HG02759 (cell line): ENCODE results near the gene LHFPL6.

Experiments
- ATAC-seq: cut with Tn5 transposase; IDR thresholded peaks from one replicate; pipeline ENCODE4 v1.9.1; 2021; ENCODE audit warnings: mild to moderate bottlenecking, moderate library complexity; ENCODE audit not compliant: unreplicated experiment

LHFPL6 gene

DNA sequence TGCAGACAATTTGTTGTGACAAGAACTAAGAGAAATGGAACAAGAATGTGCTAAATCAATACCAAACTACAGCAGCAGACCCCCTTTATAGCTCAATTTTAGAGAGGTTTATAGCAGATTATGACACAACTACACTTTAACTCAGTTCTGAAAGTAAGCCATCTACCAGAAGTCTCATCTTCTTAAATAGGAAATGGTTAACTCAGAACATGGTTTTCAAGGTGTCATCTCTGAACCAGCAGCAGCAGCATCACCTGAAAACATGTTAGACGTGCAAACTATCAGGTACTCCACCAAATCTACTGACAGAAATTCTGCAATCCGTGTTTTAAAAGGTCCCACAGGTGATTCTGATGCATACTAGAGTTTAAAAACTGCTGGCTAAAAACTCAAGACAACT lies 6.8 kb downstream of the LHFPL6 start:
- no peak for ATAC-seq

DNA sequence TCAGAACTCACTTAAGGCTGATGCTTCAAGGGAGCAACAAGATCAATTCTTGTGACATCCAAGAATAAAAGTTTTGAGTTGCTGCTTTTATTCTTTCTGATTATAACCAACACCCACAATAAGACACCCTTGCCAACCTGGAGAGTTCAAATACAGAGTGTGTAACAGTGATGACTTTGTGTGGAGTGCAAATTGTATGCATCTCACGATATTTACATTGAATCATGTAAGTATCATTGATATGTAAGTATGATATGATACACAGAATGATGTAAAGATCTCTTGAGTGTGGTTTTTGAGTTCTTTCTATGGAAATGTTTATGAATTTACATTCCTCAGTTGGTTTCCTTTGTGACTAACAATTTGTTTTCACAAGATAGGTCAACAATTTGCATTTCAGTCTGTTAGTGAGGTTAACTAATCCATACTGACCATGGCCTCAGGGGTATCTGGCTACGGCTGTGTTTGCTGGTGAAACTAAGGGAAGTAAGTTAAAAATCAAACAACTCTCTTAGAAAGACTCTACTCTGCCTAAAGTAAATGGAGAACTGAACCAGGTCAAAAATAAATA lies 12.4 kb downstream of the LHFPL6 start:
- no peak for ATAC-seq

DNA sequence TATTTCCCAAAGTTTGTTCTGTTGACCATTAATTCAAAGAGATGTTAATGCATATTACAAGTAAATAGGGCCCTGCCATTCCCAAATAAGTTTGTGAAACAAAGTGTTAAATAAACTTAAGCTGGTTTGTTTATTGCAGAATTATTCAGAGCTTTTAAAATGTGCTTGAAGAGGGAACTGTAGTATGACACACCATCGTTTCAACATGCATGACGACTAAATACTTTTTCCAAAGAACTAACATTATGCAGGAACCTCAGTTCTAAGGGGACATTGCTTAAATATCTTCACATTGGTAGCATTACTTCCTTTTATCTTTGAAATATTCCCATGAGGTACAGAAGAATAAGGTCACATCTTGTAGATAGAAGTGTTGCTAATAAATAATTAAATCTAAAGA lies 14.6 kb downstream of the LHFPL6 start:
- ATAC-seq, result no peak

DNA sequence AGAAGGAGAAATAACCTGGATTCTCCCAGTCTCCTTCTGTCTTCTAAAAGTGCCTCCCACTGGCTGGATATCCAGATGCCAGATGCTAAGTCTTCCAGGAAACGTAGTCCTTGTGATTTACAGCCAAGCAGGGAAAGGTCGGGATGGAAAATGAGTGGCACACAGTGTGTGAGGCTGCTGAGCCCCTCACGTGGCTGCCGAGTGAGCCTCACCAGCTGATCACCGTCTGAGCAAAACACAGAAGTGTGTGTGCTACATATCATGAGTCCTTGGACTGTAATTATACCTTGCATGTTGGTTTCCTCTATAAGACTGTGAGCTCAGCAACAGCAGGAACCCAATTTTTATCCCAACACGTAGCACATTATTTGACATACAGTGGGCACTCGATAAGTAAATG lies 15.1 kb downstream of the LHFPL6 start:
- ATAC-seq, result no peak

DNA sequence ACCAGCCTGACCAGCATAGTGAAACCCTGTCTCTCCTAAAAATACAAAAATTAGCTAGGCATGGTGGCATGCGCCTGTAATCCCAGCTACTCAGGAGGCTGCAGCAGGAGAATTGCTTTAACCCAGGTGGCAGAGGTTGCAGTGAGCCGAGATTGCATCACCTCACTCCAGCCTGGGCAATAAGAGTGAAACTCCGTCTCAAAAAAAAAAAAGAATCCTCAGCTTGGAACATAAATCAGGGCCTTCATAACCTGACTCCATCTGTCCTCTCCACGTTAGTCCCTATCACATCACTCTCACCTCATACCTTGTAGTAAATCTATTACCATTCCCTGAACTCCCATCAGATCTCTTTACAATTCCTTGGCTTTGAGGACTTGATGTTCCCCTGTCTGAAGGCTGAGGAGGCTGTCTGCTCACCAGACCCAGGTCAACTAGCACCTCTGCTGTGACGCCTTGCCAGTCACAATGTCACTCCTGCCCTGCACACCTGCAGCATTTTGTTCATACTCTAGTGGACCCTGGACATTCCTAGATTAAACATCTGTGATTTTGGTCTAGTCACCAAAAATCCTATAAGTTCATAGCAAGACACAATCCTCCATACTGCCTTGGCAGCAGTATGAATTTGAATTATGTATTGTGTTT lies 15.9 kb downstream of the LHFPL6 start:
- ATAC-seq, result no peak

DNA sequence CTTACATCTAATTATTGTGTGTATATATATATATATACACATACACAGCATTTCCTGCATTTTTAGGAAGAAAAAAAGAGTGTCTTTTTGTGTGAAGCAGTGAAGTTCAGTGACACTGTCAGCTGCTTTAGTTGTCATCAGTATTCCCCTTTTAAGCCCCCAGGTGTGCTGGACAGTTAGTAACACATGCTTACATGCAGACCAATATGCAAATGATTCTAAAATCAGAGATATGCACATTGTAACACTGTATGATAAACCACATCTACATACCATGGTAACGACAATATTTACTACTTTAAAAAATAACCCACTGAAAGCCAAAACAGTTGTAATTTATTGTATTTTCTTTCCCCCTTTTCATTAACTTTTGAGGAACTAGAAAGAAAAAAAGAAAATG lies 16.8 kb downstream of the LHFPL6 start:
- no peak for ATAC-seq

DNA sequence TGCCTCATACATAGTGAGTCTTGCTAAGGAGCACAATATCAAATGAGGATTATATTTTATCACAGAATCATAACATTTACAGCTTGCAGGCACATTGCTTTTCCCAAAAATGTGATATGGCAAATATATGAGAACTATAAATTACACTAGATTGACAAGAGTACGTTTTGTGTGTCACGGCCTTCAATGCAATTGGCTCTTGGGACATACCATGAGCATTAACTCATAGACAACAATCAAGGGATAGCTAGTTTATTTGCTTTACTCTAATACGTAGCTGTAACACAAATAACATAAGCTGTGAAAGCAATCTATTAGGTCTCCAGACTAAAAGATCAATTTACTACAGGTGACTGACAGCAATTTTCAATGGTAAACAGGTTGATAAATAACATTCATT lies 17.8 kb downstream of the LHFPL6 start:
- no peak for ATAC-seq

DNA sequence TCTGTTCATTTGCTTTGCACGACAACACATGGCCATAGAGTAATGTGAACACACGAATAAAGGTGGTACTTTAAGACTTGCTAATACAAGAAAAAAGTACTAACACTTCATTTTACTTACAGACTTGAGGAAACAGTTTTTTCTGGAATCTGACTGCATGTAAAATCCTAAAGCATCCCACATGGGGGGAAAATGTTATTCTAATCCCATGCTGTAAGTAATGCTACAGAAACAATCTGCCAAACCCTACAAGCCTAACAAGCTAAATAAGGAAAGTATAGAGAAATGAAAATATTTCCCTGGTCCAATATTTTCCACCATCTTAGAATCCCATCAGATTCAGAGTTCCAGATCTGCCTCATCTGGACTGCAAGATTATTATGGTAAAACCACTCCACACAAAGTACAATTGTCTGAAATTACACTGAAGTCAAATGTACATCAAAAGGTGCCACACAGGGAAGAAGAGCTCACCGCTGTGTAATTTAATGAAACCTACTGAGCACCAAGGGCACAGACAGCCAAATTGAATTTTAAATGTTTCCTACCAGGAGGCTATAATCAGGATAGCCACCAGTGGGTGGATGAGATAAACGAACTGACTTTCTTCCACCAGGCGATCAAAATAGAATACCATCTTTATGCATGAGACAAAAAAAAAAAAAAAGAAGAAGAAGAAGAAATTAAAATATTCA lies 22.0 kb downstream of the LHFPL6 start:
- no peak for ATAC-seq

DNA sequence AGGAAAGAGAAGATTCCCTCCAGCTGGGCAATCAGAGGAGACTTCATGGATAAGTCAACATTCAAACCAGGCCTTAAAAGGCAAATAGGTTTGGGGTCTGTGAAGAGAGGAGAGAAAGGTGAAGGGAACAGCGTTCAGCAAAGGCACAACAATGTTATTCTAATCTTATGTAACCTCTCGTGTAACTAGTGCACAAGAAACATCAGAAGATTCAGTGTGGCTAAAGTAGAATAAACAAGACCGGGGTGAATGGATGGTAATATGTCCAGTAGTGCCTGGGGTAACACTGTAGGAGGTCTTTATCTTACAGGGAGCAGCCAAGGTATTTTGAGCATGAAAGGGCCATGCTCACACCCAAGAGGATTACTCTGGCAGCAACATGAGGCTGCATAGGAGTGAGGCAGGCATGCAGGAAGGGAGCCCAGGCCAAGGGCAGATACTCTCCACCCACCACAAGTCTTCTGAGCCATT lies 24.1 kb downstream of the LHFPL6 start:
- no peak for ATAC-seq

DNA sequence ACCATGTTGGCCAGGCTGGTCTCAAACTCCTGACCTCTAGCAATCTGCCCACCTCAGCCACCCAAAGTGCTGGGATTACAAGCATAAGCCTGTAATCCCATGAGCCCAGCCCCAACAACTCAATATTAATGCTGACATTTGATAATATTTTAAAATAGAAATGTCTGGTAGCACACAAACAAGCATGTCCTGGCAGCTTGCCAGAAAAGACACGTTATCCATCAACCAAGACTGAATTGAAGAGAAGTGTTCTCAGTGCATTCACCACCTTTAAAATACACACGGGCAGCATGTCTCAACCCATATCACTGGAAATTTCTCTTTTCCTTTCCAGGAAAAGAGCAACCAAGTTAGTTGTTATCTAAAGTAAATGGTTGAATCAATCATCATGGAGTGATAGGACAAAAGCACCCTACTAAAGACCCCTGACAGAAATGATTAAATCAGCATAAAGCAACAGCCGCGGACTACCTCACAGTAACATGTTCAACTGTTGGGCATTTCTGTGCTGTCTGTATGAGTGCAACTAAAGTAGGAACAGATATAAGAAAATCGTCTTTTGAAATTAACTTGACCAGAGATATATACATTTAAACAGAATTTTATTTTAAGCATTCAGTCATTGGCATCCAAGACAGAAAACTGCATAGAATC lies 25.0 kb downstream of the LHFPL6 start:
- ATAC-seq, result no peak

DNA sequence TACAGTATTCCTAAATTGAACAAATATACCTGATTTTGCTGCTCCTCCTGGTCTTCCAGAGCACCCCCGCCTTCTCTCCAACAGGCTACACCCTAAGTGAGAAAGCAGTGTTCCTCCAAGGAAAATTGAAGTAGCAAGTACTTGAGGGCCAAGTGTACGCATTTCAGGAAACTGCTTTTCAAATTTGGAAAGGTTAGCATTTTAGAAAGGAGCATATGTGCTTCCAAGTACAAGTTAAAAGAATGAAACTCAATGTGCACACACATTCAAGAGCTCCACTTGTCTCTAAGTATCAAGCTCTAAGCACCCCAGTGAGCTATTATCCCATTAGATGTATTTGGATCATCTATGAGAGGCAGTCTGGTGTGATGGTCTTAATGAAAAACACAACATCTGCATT lies 25.8 kb downstream of the LHFPL6 start:
- no peak for ATAC-seq

DNA sequence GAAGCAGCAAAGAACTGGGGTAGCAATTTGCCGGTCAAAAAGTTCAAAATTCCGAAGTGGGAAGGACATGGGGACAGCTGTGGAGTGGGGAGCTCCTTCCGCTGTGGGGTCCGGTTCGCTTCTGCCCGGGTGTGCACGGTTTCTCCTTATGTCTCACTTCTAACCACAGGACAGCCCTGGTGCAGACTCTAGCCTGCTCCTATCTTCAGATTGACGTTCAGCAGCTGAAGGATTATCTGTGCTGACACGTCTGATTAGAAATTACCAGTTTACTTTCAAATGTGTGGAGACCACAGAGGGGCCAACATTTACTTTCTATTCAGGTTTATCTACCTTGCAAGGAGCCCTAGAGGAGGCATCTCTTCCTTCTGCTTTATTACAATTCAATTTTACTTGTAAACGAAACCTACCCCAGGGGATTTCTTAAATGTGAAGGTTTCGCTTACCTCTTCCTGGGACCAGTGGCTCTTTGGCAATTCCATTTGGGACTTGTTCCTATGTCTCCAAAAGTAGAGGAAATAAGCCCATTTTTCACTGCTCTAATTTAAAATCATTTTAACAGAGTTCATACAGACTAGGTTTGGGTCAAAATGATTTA lies 27.3 kb downstream of the LHFPL6 start:
- ATAC-seq, result no peak

DNA sequence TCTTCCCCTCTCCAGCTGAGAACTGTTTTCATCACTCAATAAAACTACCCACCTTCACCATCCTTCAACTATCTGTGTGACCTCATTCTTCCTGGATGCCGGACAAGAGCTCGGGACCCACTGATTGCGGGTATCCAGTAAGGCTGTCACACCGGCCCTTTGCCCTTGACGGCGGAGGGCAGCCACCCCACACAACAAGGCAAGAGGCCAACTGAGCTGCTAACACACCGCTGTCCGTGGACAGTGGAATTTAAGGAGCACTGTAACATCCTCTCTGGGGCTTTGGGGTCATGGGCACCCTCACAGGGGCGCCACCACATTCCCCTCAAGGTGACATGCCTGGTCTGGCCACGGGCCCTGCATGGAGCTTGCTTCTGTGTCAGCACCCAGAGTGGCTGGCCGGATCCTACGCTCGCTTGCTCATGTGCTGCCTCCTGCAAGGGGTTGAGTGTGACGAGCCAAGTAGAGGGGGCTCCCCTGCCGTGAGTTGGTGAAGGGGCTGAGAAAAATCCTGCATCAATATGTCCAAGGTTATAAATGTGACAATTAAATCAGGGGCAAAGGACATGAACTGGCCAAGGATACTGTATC lies 31.4 kb downstream of the LHFPL6 start:
- ATAC-seq, result no peak

DNA sequence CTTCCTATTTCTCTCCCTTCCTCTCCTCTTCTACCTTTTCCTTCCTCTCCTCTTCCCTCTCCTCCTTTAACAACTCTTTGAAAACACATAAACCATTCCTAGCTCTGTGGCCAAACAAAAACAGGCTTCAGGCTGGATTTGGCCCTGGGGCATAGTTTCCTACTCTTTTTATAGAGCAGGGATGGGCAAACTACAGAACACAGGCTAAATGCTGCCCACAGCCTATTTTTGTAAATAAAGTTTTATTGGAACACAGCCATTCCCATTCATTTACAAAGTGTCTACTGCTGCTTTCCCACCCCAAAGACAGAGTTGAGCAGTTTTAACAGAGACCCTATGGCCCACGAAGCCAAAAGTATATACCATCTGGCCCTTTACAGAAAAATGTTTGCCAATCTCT lies 35.4 kb downstream of the LHFPL6 start:
- no peak for ATAC-seq

DNA sequence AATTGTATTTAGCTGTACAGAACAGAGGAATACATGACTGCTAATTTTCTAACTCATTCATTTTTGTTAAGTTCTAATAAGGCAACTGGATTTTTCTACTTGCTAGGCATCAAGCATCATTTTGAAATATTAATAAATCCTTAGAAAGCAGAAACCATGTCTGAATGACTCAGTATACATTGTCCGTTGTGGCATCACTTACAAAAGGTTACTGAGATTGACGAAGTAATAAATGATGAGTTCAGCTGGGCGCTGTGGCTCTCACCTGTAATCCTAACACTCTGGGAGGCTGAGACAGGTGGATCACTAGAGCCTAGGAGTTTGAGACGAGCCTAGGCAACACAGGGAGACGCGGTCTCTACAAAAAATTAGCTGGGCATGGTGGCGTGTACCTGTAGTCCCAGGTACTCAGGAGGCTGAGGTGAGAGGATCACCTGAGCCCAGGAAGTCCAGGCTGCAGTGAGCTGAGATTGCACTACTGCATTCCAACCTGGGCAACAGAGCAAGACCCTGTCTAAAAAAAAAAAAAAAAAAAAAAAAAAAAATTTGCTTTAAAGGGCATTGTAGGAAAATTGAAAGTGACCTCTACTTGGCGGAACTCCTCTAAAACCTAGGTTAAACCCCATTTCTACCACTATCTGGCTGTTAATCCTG lies 36.6 kb downstream of the LHFPL6 start:
- ATAC-seq, result no peak

DNA sequence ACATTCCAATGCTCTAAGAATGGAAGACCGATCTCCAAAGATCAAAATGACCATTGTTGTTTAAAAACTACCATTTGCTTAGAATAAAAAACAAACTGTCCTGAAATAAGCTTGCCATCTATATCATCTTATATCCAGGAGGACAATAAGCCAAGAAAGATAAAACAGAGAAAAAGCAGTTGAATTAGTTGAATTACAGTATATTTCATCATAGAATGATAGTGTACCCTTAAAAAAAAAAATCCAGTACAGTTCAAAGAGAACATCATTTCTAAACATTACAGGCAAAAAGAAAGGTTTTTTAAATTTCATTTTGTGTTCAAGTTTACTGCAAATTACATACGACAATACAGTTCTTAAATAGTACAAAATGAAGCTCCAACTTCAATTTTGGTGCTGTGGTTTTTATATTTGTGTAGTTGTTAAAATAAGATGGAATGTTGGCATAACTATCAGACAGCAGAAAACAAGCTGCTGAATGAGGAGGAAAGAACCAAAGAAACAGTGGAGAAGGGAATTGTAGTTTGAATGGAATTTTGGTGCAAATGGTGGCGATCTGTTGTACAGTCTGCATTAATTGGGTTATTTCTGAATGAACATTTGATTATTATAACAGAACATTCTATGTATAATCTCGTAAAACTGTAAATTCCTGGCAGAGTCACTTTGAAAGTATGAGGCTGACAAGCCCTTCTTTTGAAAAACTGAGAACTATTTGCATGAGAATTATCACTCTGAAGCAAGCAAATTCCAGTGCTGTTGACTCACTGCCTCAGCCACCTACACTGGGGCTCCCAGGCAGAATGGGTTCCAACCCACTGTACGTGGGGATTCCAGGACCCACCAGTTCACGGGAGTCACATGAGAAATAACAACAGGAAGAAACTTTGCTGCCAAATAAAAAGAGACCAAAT lies 37.7 kb downstream of the LHFPL6 start:
- ATAC-seq, result no peak

DNA sequence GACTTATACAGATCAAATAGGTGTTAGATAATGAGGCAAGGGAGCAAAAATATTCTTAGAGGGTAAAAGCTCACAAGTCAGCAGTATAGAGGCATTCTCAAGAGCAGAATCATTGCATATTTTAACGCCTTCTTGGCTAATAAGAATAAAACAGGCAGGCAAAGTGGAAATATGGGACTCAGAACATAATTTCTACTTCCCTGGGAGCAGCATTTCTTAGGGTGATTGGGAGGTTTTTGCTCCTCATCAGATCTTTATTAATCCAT lies 39.6 kb downstream of the LHFPL6 start:
- no peak for ATAC-seq

DNA sequence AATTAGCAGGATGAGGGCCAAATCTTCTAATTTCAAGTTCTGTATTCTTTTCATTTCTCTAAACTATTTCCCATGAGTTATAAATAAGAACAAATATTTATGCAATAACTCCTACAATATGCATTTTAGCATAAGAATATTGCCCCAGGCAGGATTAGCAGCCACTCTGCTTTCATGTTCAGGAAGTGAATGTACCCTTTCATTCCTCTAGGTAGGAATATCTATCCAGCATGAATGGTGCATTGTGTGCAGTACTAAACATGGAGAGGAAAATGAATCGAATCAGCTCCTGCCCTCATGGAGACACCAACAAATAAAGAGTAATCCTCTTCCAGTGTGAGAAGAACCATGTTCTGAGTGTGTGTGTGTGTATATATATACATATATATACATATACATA lies 41.0 kb downstream of the LHFPL6 start:
- no peak for ATAC-seq

DNA sequence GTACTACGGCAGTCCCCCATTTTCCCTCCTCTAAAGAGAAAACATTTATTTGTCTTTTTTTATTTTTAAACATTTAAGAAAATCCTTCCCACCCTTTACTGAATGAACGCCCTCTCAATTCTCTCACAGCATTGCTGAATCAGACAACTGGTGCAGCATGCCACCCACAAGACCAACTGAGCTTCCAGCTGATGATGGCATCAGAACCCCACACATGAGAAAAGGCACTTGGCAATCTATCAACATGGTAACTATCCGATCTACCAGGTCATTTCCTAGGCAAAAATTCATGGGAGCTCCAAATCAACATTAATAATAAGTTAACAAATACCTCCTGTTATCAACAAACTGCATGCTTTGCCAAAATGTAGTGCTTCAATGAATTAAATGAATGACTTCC lies 43.1 kb downstream of the LHFPL6 start:
- no peak for ATAC-seq
